ENCODE results near the gene PTH2.
A peak's percentile ranks its signal among the peaks of the same experiment; 100 is the strongest.
"Not testable (repeated sequence)": the region's sequence is repeated elsewhere in the genome, so short reads cannot be mapped to it uniquely, and the experiment has no call there.

PTH2 gene

DNA sequence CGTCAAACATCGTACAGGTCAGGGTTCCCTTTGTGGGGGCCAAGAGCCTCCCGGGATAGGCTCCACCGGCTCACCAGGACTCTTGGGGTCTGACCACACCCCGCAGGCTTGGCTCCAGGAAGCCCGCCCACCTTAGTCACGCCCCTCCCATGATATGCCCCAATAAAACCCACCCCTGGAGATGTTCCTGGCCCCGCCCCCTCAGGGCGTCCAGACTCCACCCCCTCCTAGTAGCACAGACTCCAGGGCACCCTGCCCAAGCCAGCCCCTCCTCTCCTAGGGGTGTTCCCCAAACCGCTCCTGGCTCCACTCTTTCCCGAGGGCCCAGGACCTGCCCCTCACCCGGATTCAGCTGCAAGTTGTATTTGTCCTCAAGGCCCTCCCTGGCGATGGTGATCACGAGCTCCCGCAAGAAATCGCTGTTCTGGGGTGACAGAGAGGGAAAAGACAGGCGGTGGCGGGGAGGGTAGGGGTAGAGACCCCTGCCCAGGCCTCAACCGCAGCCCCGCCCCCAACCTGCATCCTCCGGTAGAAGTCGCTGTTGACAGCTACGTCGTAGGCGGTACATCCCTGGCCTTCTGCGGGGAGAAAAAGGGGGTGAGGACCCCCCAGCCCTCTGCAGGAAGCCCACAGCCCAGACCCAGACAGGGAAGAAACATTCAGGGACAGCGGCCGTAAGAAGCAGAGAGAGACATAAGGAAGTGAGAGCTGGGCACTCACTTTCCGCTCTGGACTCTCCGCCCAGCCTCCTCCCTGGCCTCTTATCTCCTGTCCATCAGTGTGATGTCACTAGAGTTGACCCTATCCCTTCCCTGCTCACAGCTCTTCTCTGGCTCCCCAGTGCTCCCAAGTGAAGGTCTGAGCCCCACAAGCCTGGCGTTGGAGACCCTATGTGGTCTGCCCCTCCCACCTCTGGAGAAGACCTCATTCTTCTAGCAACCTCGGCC, 24.5 kb upstream of the PTH2 start:
- peak in 1 of 3 donors; percentile 17 for DNase-seq

DNA sequence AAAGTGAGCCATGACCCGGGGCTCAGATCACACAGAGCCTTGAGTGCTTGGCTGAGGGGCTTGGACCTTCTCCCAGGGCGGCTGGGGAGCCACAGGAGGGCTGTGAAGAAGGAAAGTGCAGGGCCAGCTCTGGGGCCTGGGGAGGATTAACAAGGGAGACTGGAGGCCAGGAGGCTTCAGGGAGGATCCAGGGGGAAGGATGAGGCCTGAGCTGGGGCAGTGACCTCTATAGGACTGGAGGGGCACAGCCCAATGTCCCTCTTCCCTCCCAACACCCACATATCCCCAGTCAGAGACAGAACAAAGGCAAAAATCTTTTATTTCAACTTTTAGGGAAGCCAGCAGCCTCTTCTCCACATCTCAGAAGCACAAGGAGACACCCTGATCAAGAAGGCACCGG, 22.8 kb upstream of the PTH2 start:
- DNase-seq = peak in 1 of 3 donors; percentile 27

DNA sequence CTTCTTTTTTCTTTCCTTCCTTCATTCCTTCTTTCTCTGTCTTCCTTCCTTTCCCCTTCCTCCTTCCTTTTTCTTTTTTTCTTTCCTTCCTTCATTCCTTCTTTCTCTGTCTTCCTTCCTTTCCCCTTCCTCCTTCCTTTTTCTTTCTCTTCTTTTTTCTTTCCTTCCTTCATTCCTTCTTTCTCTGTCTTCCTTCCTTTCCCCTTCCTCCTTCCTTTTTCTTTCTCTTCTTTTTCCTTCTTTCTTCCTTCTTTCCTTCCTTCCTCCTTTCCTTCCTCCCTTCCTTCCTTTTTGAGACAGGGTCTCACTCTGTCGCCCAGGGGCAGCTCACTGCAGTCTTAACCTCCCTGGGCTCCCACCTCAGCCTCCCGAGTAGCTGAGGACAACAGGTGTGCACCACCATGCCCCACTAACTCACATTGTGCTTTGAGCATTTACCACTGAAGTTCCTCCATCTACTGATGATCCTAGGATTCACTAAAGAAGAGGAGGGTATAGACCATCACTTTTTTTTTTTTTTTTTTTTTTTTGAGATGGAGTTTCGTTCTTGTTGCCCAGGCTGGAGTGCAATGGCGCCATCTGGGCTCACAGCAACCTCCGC, 21.0 kb upstream of the PTH2 start:
- DNase-seq = not testable (repeated sequence)

DNA sequence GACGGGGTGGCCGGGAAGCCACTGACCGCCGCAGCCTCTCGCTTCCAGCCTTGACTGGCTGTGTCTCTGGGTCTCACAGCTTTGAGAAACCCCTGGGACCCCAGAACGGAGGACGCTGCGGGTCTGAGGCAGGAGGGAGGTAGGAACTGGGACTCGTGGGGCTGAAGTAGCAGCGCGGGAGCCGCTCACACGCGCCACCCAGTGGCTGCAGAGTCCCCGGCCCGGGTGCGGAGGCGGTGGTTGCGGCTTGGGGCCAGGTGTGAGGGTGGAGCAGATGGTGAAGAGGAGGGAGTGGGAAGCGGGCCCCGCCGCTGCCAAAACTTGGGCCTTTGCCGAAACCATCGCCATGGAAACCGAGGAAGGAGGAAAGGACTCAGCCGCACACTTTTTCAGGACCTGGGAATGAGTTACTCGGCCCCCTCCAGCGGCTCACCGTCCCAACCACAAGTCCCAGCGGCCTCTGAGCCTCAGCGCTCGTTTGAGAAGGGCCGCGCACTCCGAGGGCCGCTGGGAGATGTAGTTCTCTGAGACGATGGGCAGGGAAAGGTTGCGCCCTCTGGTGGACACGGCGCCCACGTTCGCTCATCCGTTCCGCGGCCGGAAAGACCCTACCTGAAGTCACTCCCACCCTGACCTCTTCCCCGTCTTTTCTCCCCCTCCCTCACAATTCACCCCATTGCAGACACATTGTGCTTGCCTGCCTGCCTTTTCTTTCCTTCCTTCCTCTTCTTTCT, 20.3 kb upstream of the PTH2 start:
- peak; percentile 96 to 97 (median 97) for DNase-seq

DNA sequence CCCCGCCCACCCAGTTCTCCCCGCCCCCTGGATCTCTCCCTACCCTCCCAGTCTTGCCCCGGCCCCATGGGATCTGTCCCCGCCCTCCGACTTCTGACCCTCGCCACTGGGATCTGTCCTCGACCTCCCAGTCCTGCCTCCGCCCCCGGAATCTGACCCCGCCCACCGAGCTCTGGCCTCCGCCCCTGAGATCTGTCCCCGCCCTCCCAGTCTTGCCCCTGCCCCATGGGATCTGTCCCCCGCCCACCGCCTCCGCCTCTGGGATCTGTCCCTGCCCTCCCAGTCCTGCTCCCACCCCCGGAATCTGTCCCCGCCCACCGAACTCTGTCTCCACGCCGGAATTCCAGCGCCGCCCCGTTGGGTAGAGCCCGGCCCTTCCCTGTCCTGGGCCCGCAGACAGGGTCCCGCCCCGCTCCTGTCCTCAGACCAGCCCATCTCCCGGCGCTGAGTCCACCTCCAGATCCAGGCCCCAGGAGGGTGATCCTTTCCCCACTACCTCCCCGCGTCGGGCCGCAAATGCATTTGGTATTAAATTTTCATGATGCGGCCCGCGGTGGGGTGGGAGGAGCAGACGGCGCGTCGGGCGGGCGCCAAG, 19.6 kb upstream of the PTH2 start:
- peak; percentile 83 to 96 (median 90) for DNase-seq

DNA sequence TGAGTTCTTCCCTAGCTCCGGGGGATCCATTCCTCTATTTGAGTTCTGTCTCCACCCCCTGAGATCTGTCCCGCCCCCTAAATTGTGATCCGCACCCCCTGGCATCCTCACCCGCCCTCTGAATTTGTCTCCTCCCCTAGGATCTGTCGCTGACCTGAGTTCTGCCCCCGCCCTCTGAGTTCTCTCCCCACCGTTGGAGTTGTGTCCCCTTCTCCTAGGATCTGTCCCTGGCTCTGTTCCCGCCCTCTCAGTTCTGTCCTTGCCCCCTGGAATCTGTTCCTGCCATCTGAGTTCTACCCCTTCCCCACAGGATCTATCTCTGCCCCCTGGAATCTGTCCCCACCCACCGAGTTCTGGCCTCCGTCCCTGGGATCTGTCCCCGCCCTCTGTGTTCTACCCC, 19.1 kb upstream of the PTH2 start:
- DNase-seq = peak; percentile 18 to 48 (median 35)

DNA sequence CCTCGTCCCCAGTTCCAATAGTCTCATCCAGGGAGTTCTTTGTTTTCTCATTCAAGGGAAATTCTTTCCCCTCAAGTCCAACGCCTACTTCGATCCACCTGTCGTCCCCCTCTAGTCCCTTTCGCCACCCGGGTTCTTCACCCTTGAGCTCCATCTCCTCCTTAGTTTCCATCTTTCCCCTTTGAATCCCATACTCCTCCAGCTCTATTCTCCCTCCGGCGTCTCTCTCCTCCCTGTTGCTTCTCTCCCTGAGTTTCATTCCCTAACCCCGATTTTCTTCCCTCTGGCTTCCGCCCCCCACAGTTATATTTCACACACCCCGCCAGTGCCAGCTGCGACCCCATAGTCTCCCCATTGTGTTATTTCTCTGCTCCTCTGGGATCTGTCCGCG, 18.7 kb upstream of the PTH2 start:
- no peak for DNase-seq

DNA sequence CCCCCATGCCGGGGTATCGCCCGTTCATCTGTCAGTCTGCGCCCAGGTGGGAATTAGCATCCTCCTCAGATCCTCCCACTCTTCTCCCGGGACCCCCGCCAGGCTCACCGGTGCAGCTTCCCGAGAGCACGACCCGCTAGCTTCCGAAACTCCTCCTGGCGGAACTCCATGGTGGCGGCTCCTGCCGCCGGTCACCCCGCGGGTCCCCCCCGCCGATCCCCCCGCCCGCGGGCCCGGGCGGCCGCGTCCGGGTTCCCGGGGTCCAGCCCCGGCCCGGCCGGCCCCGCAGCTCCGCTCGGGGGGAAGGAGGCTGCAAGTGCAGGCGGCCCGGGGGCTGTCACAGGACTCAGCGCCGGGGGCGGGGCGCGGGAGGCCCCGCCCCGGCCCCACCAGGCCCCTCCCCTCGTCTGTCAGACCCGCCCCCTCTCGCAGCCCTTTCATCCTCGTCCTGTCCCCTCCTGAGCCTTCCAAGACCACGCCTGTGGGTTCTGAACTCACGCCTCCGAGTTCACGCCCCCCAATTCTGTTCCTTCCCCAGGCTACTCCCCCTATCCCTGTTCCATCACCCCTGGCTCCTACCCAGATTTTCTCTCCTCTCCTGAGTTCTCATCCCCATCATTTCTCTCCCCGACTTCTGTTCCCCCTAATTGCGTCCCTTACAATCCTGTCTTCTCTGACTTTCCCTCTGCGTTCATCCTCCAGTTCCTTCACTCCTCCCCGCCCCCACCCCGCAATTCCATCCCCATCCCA, 18.1 kb upstream of the PTH2 start, which contains the start of gene SLC17A7:
Gene SLC17A7 (minus strand): TSS at position 318 of the 750 bp plus-strand sequence. CDS start 148 bp downstream, at position 170.
- DNase-seq = peak; percentile 43 to 80 (median 60)

DNA sequence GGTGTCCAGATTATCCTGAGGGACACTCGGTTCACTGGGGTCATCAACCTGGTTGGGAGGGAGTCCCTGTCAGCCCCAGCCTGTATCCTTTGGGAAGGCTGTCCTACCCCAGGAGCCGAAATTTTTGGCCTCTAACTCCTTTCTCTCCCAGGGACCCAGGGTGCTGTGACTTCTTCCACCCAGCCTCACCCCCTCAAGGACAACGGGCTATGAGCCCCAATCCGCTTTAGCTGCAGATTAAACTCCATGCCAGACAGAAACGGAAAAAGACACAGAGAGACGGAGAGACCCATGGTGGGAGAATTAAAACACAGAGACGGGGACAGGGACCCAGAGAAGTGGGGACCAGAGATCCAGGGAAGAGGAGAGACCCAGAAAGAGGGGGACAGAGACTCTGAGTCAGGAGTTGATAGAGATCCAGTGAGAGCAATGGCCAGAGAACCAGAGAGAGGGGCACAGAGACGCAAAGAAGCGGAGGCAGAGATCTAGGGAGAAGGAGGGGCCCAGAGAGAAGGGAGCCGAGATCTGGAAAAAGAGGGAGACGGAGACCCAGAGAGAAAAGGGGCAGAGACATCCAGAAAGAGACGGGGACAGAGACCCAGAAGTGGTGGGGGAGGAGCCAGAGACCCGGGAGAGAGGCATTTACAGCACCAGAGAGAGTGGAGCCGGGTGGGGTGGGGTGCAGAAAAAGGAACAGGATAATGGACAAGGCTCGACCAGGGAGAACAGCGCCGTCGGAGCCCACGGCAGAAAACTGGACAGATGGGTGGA, 17.4 kb upstream of the PTH2 start:
- no peak for DNase-seq

DNA sequence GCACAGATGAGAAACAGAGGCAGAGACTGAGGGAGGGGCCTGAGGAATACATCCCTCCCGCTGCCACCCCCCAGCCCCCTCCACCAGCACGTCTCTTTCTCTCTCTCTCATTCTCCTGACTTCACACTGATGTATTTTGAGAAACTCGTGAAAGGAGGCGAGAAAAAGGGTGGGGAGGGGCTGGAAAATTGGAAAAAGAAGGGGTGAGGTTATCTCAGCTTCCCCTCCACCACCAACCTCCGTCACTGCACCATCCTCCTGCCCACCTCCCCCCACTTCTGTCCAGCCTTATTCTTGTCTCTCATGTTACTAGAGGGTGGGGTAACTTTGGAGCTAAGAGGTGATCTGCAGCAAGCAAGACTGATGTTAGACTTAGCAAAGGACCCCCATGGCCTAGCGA, 16.6 kb upstream of the PTH2 start:
- DNase-seq = no peak

DNA sequence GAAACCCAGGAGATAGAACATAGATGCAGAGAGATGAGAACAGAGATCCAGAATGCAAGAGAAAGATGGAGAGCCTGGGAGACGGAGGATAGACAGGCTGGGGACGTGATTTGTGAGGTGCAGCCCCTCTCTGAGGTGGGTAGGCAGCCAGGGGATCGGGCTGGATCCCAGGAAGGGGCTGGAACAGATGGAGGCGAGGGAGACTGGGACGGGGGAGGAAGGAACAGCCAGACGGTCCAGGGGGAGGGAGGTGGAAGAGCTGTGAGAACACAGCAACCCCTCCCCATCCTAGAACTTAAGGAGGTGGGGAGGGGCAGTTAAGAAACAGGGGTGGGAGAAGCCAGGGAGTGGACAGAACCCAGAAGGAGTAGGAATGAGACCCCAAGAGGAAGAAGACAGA, 15.0 kb upstream of the PTH2 start:
- no peak for DNase-seq

DNA sequence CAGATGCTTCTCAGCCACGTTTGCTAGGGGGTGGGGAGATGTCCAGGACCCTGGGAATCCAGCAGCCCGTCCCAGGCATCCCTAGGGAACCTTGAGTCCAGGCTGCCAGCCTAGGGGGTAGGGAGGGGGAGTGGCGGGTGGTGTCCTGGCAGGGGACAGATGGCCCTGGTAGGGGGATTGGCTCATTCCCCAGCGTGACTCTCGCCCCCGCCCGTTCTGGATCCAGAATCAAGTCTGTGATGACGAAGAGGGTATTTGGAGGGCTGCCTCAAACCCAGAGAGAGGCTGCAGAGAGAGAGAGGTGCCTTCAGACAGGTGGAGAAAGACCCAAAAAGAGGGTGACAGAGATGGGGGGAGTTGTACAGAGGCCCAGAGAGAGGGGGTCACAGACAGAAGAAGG, 14.0 kb upstream of the PTH2 start:
- DNase-seq = no peak

DNA sequence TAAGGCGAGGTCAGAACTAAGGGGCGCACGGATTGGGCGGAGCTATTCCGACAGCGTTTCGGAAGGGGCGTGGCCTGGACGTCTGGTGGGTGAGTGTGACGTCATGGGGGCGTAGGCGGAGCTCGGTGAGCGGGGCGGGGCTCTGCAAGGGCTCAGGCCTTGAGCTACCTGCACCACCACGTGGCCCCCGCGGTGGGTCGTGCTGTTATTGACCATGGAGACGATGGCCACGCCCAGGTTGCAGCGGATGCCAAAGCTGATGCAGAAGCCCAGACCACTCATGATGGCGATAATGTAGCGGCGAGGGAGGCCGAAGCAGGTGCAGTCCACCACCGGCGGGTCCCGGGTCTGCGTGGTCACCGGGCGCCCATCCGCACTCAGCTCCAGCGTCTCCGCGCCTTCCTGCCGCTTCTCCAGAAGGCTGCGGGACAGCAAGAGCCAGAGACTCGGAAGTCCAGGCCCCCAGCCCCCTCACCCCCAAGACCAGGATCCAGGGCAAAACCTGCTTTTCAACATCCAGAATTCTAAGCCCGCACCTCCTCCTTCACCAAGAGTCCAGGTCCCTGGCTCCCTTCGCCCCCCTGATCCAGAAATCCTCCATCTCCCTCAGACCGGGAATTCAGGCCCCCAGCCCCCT, 13.3 kb upstream of the PTH2 start:
- peak; percentile 48 to 63 (median 52) for DNase-seq

DNA sequence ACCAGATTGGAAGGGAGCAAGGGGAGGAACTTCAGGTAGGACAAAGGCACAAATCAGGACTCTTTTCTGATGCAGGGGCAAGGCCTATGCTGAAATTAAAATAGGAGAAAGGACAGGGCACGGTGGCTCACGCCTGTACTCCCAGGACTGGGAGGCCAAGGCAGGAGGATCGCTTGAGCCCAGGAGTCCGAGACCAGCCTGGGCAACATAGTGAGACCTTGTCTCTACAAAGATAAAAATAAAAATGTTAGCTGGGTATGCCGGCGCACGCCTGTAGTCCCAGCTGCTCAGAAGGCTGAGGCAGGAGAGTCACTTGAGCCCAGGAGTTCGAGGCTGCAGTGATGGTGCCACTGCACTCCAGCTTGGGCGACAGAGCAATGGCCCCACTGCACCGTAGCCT, 12.4 kb upstream of the PTH2 start:
- no peak for DNase-seq

DNA sequence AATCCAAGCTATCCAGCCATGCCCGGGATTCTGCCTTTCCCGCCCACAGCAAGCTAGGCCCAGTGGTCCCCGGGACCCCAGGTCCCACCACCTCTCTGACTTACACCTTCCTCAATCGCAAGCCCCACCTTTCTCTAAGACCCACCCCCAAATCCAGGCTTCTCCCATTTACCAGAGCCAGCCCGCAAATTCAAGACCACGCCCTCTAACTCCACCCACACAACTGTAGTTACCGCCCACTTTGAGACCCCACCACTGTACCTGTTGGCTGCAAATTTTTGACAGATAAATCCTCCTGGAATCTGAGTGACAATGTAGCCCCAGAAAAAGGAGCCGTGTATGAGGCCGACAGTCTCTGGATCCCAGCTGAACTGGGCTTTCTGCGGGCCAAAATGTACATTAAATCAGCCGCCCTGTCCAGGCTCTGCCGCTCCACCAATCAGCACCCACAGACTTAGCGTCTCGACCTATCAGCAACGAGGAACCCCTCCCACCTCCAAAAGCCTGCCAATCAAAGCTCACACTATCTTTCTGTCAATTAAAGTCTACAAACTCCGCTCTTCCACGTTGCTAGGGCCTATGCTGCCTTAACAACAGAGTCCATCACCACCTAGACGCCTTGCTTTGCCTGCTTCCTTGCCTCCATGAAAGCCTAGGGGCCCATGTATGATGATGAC, 11.8 kb upstream of the PTH2 start:
- no peak for DNase-seq

DNA sequence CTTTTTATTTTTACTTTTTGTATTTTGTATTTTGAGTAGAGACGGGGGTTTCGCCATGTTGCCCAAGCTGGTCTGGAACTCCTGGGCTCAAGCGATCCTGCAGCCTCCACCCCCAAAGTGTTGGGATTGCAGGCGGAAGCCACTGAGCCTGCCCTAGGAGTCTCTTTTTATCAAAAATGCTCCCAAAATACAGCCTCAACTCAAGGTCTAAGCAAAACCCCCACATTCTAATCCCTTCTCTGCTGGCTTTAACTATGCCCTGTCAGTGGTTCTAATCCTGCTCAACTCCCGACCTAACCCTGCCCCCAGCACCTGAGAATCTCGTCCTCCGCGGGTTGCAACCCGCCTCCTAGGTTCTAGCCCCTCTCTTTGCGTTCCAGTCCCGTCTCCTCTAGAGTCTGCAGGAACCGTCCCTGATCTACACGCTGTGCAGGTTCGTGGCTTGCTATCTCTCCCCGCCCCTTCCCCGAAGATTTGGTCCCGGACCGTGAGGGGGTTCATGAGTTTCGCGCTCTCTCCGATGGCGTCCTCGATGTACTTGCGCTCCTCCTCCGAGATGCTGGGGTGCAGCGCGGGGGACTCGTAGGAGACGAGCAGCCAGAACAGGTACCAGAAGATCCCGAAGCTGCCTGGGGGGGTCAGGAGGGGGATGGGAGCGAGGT, 10.1 kb upstream of the PTH2 start:
- DNase-seq = no peak

DNA sequence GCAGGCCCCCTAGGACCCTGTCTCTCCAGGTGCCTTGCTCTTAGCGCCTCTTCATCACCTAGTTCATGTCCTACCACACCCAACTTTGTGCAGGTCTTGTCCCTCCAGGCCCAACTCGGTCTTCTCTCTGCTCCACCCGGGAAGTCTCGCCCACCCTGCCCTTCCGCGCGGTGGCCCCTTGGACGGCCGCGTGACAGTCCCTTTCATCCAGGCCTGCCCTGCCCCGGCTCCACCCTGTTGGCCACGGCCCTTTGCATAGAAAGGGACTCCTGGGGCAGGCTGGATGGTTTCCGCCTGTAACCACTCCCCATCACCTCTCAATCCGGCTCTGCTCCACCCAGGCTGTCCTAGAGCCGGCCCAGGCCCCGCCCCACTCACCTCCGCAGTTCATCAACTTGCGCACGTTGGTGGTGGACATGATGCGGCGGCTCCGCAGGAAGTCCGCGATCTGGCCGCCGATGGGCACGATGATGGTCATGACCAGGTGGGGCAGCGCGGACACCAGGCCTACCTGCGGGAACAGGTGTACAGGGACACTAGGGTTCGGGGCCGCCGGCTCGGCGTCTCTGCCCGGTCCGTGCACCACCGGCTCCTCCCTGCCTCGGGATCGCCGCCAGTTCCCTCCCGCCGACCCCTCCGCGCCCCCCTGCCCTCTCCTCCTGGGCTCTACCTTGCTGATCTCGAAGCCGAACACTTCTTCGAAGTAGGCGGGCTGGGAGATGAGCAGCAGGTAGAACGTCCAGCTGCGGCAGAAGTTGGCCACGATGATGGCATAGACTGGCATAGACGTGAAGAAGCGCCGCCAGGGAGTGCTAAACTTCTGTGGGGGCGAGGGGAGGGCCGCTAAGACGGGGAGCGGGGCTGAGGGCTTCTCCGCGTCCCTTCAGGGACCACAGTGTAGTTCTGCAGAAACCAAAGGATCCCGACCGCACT, 9.2 kb upstream of the PTH2 start:
- DNase-seq = no peak

DNA sequence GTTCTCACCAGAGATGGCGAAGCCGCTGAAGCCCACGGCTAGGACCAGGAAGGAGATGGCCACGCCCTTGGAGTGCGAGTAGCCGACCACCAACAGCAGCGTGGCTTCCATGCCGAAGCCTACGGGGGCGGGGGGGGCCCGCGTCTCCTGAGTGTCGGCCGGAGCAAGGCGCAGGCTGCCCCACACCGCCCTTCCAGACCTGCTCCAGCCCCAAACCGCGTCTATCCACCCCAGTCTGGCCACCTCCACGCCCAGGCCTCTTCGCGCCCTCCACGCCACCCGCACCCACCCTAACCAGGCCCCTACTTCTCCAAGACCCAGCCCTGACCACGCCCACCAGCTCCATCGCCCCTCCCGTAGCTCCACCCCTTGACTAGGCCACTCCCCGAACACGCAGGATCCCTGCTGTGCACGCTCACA, 8.1 kb upstream of the PTH2 start:
- DNase-seq = peak in 1 of 3 donors; percentile 47
